GM12878 (cell line): Measurements from ENCODE around the gene SIKE1. TPM values are rescaled to one million over a fixed set of nuclear protein-coding genes. Genes with fewer than 3 reads are reported as not detected.
A peak's percentile ranks its signal among the peaks of the same experiment; 100 is the strongest.
"Not testable (repeated sequence)": the region's sequence is repeated elsewhere in the genome, so short reads cannot be mapped to it uniquely, and the experiment has no call there.

Source experiments
- ATAC-seq: fragments of 200-7000 bp; cut with Tn5 transposase; 3 replicates; pipeline ENCODE4 v1.9.1; 2020; ENCODE audit warnings: mild to moderate bottlenecking, moderate library complexity
- BruUV-seq: library from RNA; stranded (reverse); fragments of 400-500 nt; replicated peaks from 2 replicates; lab custom pipeline; 2021; lab: Mats Ljungman, UMichigan
- CTCF ChIA-PET: fragments of 300-600 bp; sonication (Branson Sonifier 250); formaldehyde crosslinking; extraction: SDS; loops from one replicate; lab custom pipeline; 2021; ENCODE audit warnings: inconsistent platforms; lab: Yijun Ruan, JAX
- POLR2A ChIA-PET: fragments of 350-600 bp; formaldehyde crosslinking; extraction: SDS; loops from one replicate; lab custom pipeline; 2021; ENCODE audit warnings: inconsistent platforms; lab: Charles Lee
- RAD21 ChIA-PET: fragments of 300-600 bp; sonication (Branson Sonifier 250); formaldehyde crosslinking; loops from one replicate; lab custom pipeline; 2023; ENCODE audit warnings: antibody characterized with exemption; ENCODE audit not compliant: unreplicated experiment; lab: Charles Lee
- SMC1A ChIA-PET: fragments of 300-600 bp; sonication (Branson Sonifier 250); formaldehyde crosslinking; loops from one replicate; lab custom pipeline; 2023; ENCODE audit not compliant: unreplicated experiment, uncharacterized antibody; lab: Charles Lee
- DNase-seq: peaks from one replicate; pipeline ENCODE4 v3.0.0-alpha.2; 2011; ENCODE audit warnings: low read depth, low spot score
- FAIRE-seq: peaks from 3 replicates; lab custom pipeline; 2011; peaks lifted over from hg19 to GRCh38; lab: Jason Lieb, UNC
- H2AFZ ChIP-seq: 2 replicates; pipeline ENCODE4 v1.6.0; 2011; ENCODE audit warnings: low read depth, low read length, control low read depth; ENCODE audit not compliant: control insufficient read depth
- H3K27ac ChIP-seq: 2 replicates; pipeline ENCODE4 v1.5.1; 2011; ENCODE audit warnings: control low read depth; ENCODE audit not compliant: control insufficient read depth, insufficient read depth
- H3K27me3 ChIP-seq, 2 experiments: replicated peaks in 1 of 2; 2 replicates each; pipeline versions ENCODE4 v1.6.0 to v1.6.1; 2011; ENCODE audit warnings: low read length in 1 of 2; ENCODE audit not compliant: control insufficient read depth in 2 of 2, insufficient read depth in 2 of 2
- H3K36me3 ChIP-seq, 2 experiments: 2 replicates each; pipeline ENCODE4 v1.5.1; 2011; ENCODE audit warnings: low read length in 1 of 2; ENCODE audit not compliant: control insufficient read depth in 2 of 2, insufficient read depth in 2 of 2
- H3K4me1 ChIP-seq: 2 replicates; pipeline ENCODE4 v1.6.1; 2011; ENCODE audit warnings: mild to moderate bottlenecking, low read length, moderate library complexity, mixed read lengths; ENCODE audit not compliant: control insufficient read depth, insufficient read depth
- H3K4me2 ChIP-seq: 2 replicates; pipeline ENCODE4 v1.6.0; 2011; ENCODE audit warnings: control low read depth; ENCODE audit not compliant: control insufficient read depth, insufficient read depth
- H3K4me3 ChIP-seq: fragments of 200-600 bp; sonication (generic); 2 replicates; pipeline ENCODE4 v1.5.1; 2016
- H3K79me2 ChIP-seq: 2 replicates; pipeline ENCODE4 v1.6.0; 2011; ENCODE audit warnings: low read length; ENCODE audit not compliant: control insufficient read depth, insufficient read depth
- H3K9ac ChIP-seq: 2 replicates; pipeline ENCODE4 v1.8.0; 2011; ENCODE audit warnings: low read length, control low read depth, mixed read lengths; ENCODE audit not compliant: control insufficient read depth, insufficient read depth
- H3K9me3 ChIP-seq: replicated peaks from 3 replicates; pipeline ENCODE4 v1.5.1; 2011; ENCODE audit warnings: mild to moderate bottlenecking, low read length; ENCODE audit not compliant: control insufficient read depth, insufficient read depth
- H4K20me1 ChIP-seq: 2 replicates; pipeline ENCODE4 v1.6.0; 2011; ENCODE audit not compliant: control insufficient read depth, insufficient read depth
- CHD2 ChIP-seq: IDR thresholded peaks from 2 replicates; pipeline ENCODE4 v1.6.1; 2011; ENCODE audit warnings: low read depth, low read length, improper control_type of control experiment, borderline replicate concordance
- ESRRA ChIP-seq: IDR thresholded peaks from 2 replicates; pipeline ENCODE4 v1.6.1; 2012; ENCODE audit warnings: mild to moderate bottlenecking, low read length, improper control_type of control experiment
- EZH2 ChIP-seq: IDR thresholded peaks from 2 replicates; pipeline ENCODE4 v1.6.1; 2012; ENCODE audit warnings: low read depth, mild to moderate bottlenecking, control low read depth, inconsistent platforms, low read length, borderline replicate concordance; ENCODE audit not compliant: control insufficient read depth
- FOXK2 ChIP-seq: fragments of 450-650 bp; IDR thresholded peaks from 2 replicates; pipeline ENCODE4 v1.6.1; 2017; ENCODE audit warnings: mild to moderate bottlenecking, moderate library complexity
- TCF12 ChIP-seq: IDR thresholded peaks from 2 replicates; pipeline ENCODE4 v1.6.1; 2011; ENCODE audit warnings: low read depth, mild to moderate bottlenecking, low read length
- ZNF217 ChIP-seq: fragments of 450-650 bp; IDR thresholded peaks from 2 replicates; pipeline ENCODE4 v1.6.1; 2017; ENCODE audit warnings: antibody characterized with exemption, mild to moderate bottlenecking
- WGBS: methylation state at CpG from one replicate; pipeline ENCODE4 v1.1.6; 2016; ENCODE audit warnings: low lambda C conversion rate; ENCODE audit not compliant: insufficient replicate concordance, insufficient coverage; ENCODE audit errors: missing lambda C conversion rate; 5-methylcytosine and 5-hydroxymethylcytosine counted together
- in situ Hi-C: fragments of 300-500 bp; cut with MboI; formaldehyde crosslinking; loops from 9 replicates; pipeline ENCODE4 v1.14.3; 2018; ENCODE audit warnings: mixed read lengths
- intact Hi-C: fragments of 100-400 bp; cut with micrococcal nuclease; formaldehyde crosslinking; loops from one replicate; pipeline ENCODE4 v1.14.2; 2022; ENCODE audit not compliant: unreplicated experiment
- polyA plus RNA-seq, 11 experiments: library from polyadenylated mRNA; depleted of rRNA in 4 of 11; unstranded in 6 of 11; stranded (reverse) in 5 of 11; fragments of >200 nt; fragmentation: Nextera tagmentation in 4 of 11; fragmentation: Illumina TruSeq in 1 of 11; extraction: Ambion mirVana in 4 of 11; extraction: Trizol in 1 of 11; gene quantifications; 1 replicate in 1 of 11; 2 replicates in 10 of 11; pipeline versions ENCODE4 v1.2.1 to v1.2.3, GENCODE V29; 2011 to 2016; ENCODE audit warnings: inconsistent platforms in 2 of 11, missing spikeins in 2 of 11, low read depth in 1 of 11
- total RNA-seq, 4 experiments: library from RNA; depleted of rRNA in 3 of 4; stranded (reverse); fragments of >200 nt in 3 of 4; fragmentation: Illumina TruSeq in 1 of 4; extraction: Trizol in 1 of 4; gene quantifications; 2 replicates each; pipeline versions ENCODE4 v1.2.1 to v1.2.3, GENCODE V29; 2013 to 2021

Gene SIKE1
- total and polyA plus RNA-seq, 10 of the 15 experiments (the other 5 are each of a cell fraction or from before 2014, with no cell fraction given): 10.4 to 67.0 (median 45.5) TPM

GRCh38 chr1:114779722-114780121 lies 763 bp downstream of the SIKE1 start:
- no peaks in the 10 kb centered on the region for H4K20me1 ChIP-seq
- no peaks in the 10 kb centered on the region for H3K9me3 ChIP-seq
- no peak for TF ChIP-seq CHD2
- TF ChIP-seq TCF12: no peak
- TF ChIP-seq EZH2: no peak
- TF ChIP-seq ZNF217: no peak
- no peak for TF ChIP-seq ESRRA
- no peak for TF ChIP-seq FOXK2
- intact Hi-C loops: loop anchor here (1.0 kb wide), 1 partner anchor 21 kb away; no protein-coding TSS in a partner anchor
- H3K27me3 ChIP-seq: no peaks in the 10 kb centered on the region
- H3K79me2 ChIP-seq: peaks cover 17% of the 10 kb centered on the region
- BruUV-seq: no TSS peak
- FAIRE-seq (no peak), DNase-seq (no peak), ATAC-seq (no peak)
- H3K4me2 ChIP-seq: peak overlapping the region; percentile 89
- in situ Hi-C loops: no loop called here
- RAD21 ChIA-PET: interaction anchor here (0.7 to 1.3 kb wide), 3 partner anchors 8 to 64 kb away, joined by 3 to 4 read pairs (median 4); no protein-coding TSS in a partner anchor
- H3K4me1 ChIP-seq: no peaks in the 10 kb centered on the region; the same call in 1 of the 2 replicates
- H2AFZ ChIP-seq: peak overlapping the region; percentile 99; the same call in 1 of the 2 replicates
- peak overlapping the region; percentile 87 for H3K4me3 ChIP-seq
- H3K27ac ChIP-seq: peak overlapping the region; percentile 91
- CTCF ChIA-PET: interaction anchor here (1.3 kb wide), 1 partner anchor 108 kb away, joined by 4 read pairs; no protein-coding TSS in a partner anchor
- POLR2A ChIA-PET: interaction anchor here (1.0 to 1.6 kb wide), 3 partner anchors 24 to 198 kb away, joined by 3 to 7 read pairs (median 4); partner anchors contain the start of genes BCAS2 and NRAS
- H3K36me3 ChIP-seq: peaks cover 0 to 11% of the 10 kb centered on the region in 2 experiments; a peak in 2 of 4 replicates
- H3K9ac ChIP-seq: peak overlapping the region; percentile 94
- SMC1A ChIA-PET: interaction anchor here (0.6 to 3.1 kb wide), 3 partner anchors 8 to 63 kb away, joined by 3 to 12 read pairs (median 3); partner anchors contain the start of gene NRAS

DNA sequence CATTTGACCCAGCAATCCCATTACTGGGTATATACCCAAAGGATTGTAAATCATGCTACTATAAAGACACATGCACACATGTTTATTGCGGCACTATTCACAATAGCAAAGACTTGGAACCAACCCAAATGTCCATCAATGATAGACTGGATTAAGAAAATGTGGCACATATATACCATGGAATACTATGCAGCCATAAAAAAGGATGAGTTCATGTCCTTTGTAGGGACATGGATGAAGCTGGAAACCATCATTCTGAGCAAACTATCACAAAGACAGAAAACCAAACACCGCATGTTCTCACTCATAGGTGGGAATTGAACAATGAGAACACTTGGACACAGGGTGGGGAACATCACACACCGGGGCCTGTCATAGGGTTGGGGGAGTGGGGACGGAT lies 3.8 kb downstream of the SIKE1 start:
- RAD21 ChIA-PET, BruUV-seq, FAIRE-seq: not testable (repeated sequence)

More for the DNA sequence above, 3.8 kb downstream of the SIKE1 start:
- H3K27ac ChIP-seq, H4K20me1 ChIP-seq, H2AFZ ChIP-seq, in situ Hi-C loops, DNase-seq, SMC1A ChIA-PET, H3K4me3 ChIP-seq, POLR2A ChIA-PET, ATAC-seq, H3K27me3 ChIP-seq, H3K4me2 ChIP-seq, intact Hi-C loops, CTCF ChIA-PET, H3K4me1 ChIP-seq, H3K9me3 ChIP-seq, H3K9ac ChIP-seq: not testable (repeated sequence)
- H3K36me3 ChIP-seq: peaks cover 0 to 11% of the 10 kb centered on the region in 2 experiments; a peak in 2 of 4 replicates
- 96% methylated on average over 4 of the region's 4 CpGs for WGBS
- H3K79me2 ChIP-seq: peaks cover 17% of the 10 kb centered on the region
